ENCODE data around the gene KCNAB1.

The KCNAB1 gene

GRCh38 chr3:156455839-156456238, 335.5 kb downstream of the KCNAB1 start:
- DNase-seq (ENCODE audit: low spot score): no peak

- DNase-seq (ENCODE audit: low spot score): no peak
Observed at GRCh38 chr3:156456771-156457224, 336.4 kb downstream of the KCNAB1 start.

GRCh38 chr3:156459434-156459833, 339.1 kb downstream of the KCNAB1 start:
- peak; percentile 97 for DNase-seq (ENCODE audit: low spot score)

GRCh38 chr3:156460206-156460611, 339.8 kb downstream of the KCNAB1 start:
- DNase-seq (ENCODE audit: low spot score): no peak

GRCh38 chr3:156461889-156462288, 341.5 kb downstream of the KCNAB1 start:
- no peak for DNase-seq (ENCODE audit: low spot score)

- no peak for DNase-seq (ENCODE audit: low spot score)
Observed at GRCh38 chr3:156463123-156463522, 342.7 kb downstream of the KCNAB1 start.

GRCh38 chr3:156465194-156465593, 344.8 kb downstream of the KCNAB1 start:
- no peak for DNase-seq (ENCODE audit: low spot score)

- no peak for DNase-seq (ENCODE audit: low spot score)
Observed at GRCh38 chr3:156469456-156469855, 349.1 kb downstream of the KCNAB1 start.

- no peak for DNase-seq (ENCODE audit: low spot score)
Observed at GRCh38 chr3:156471431-156471830, 351.1 kb downstream of the KCNAB1 start.

- DNase-seq (ENCODE audit: low spot score): no peak
Observed at GRCh38 chr3:156472150-156472549, 351.8 kb downstream of the KCNAB1 start.

GRCh38 chr3:156472684-156473083, 352.3 kb downstream of the KCNAB1 start:
- DNase-seq (ENCODE audit: low spot score): peak; percentile 44

GRCh38 chr3:156473341-156473740, 353.0 kb downstream of the KCNAB1 start:
- no peak for DNase-seq (ENCODE audit: low spot score)

- DNase-seq (ENCODE audit: low spot score): peak; percentile 36
Observed at GRCh38 chr3:156474560-156475389, 354.4 kb downstream of the KCNAB1 start.

GRCh38 chr3:156477323-156477722, 356.9 kb downstream of the KCNAB1 start:
- DNase-seq (ENCODE audit: low spot score): no peak

GRCh38 chr3:156478891-156479290, 358.5 kb downstream of the KCNAB1 start:
- peak; percentile 96 for DNase-seq (ENCODE audit: low spot score)

- DNase-seq (ENCODE audit: low spot score): no peak
Observed at GRCh38 chr3:156479604-156480003, 359.2 kb downstream of the KCNAB1 start.

GRCh38 chr3:156480949-156481348, 360.6 kb downstream of the KCNAB1 start:
- DNase-seq (ENCODE audit: low spot score): no peak

- no peak for DNase-seq (ENCODE audit: low spot score)
Observed at GRCh38 chr3:156483002-156483401, 362.6 kb downstream of the KCNAB1 start.

- no peak for DNase-seq (ENCODE audit: low spot score)
Observed at GRCh38 chr3:156483426-156483825, 363.0 kb downstream of the KCNAB1 start.

GRCh38 chr3:156483961-156484787, 363.8 kb downstream of the KCNAB1 start:
- DNase-seq (ENCODE audit: low spot score): peak; percentile 32

- DNase-seq (ENCODE audit: low spot score): no peak
Observed at GRCh38 chr3:156488767-156489166, 368.4 kb downstream of the KCNAB1 start.

- DNase-seq (ENCODE audit: low spot score): no peak
Observed at GRCh38 chr3:156489462-156489911, 369.1 kb downstream of the KCNAB1 start.

- no peak for DNase-seq (ENCODE audit: low spot score)
Observed at GRCh38 chr3:156491192-156491591, 370.8 kb downstream of the KCNAB1 start.

Data from cerebellar cortex (tissue), 1 donor.